Endothelial cell (in vitro differentiated cells): ENCODE data around the gene NKD1. TPM values are rescaled to one million over a fixed set of nuclear protein-coding genes. Genes with fewer than 3 reads are reported as not detected.

Experiments used
- DNase-seq: peaks from one replicate; pipeline ENCODE4 v3.0.0; 2021; ENCODE audit warnings: low spot score
- H3K27ac Mint-ChIP-seq: one replicate; pipeline ENCODE4 v1.8.0; 2021; ENCODE audit warnings: mixed read lengths, inconsistent platforms; ENCODE audit not compliant: unreplicated experiment
- H3K27me3 Mint-ChIP-seq: one replicate; pipeline ENCODE4 v1.8.0; 2021; ENCODE audit warnings: mild to moderate bottlenecking, moderate library complexity, mixed read lengths, inconsistent platforms; ENCODE audit not compliant: unreplicated experiment
- H3K36me3 Mint-ChIP-seq: one replicate; pipeline ENCODE4 v1.8.0; 2021; ENCODE audit warnings: mild to moderate bottlenecking, low read depth, mixed read lengths, inconsistent platforms; ENCODE audit not compliant: unreplicated experiment
- H3K4me1 Mint-ChIP-seq: one replicate; pipeline ENCODE4 v1.8.0; 2021; ENCODE audit warnings: mild to moderate bottlenecking, mixed read lengths, inconsistent platforms; ENCODE audit not compliant: unreplicated experiment
- H3K4me3 Mint-ChIP-seq: one replicate; pipeline ENCODE4 v1.8.0; 2021; ENCODE audit warnings: mild to moderate bottlenecking, mixed read lengths, inconsistent platforms; ENCODE audit not compliant: unreplicated experiment
- H3K9me3 Mint-ChIP-seq: one replicate; pipeline ENCODE4 v1.8.0; 2021; ENCODE audit warnings: mixed read lengths, inconsistent platforms; ENCODE audit not compliant: unreplicated experiment
- CTCF ChIP-seq: fragments of 200-600 bp; sonication (generic); IDR thresholded peaks from one replicate; pipeline ENCODE4 v1.5.0; 2021; ENCODE audit warnings: antibody characterized with exemption; ENCODE audit not compliant: unreplicated experiment
- total RNA-seq: library from RNA; stranded (reverse); fragmentation: NEBNext Ultra II Directional; extraction: Animal tissue kit (Norgen Biotek cat#: 25700); gene quantifications from one replicate; pipeline ENCODE4 v1.2.1, GENCODE V29; 2021; ENCODE audit not compliant: unreplicated experiment

NKD1 gene
- total RNA-seq, 1 donor from 2014 or later, result 2.4 TPM

- DNase-seq, result no peak
- H3K4me3 Mint-ChIP-seq, result no peak overlapping the region
- H3K4me1 Mint-ChIP-seq, result peaks cover 9% of the 10 kb centered on the region
- H3K9me3 Mint-ChIP-seq, result no peaks in the 10 kb centered on the region
- no peak for TF ChIP-seq CTCF
- peaks cover 19% of the 10 kb centered on the region for H3K27me3 Mint-ChIP-seq
- no peaks in the 10 kb centered on the region for H3K36me3 Mint-ChIP-seq
- no peak overlapping the region for H3K27ac Mint-ChIP-seq
Observed at GRCh38 chr16:50619702-50620491, 71.7 kb downstream of the NKD1 start.

GRCh38 chr16:50620646-50621451, 72.7 kb downstream of the NKD1 start:
- Mint-ChIP-seq H3K27me3 (peaks cover 19% of the 10 kb centered on the region), H3K27ac (no peak overlapping the region)

GRCh38 chr16:50621452-50621792, 73.2 kb downstream of the NKD1 start:
- no peak for TF ChIP-seq CTCF
- no peak for DNase-seq
- no peaks in the 10 kb centered on the region for H3K9me3 Mint-ChIP-seq
- H3K27ac Mint-ChIP-seq, result no peak overlapping the region
- peaks cover 13% of the 10 kb centered on the region for H3K4me1 Mint-ChIP-seq
- H3K4me3 Mint-ChIP-seq, result no peak overlapping the region
- peaks cover 19% of the 10 kb centered on the region for H3K27me3 Mint-ChIP-seq
- no peaks in the 10 kb centered on the region for H3K36me3 Mint-ChIP-seq

More at GRCh38 chr16:50620646-50621451, 72.7 kb downstream of the NKD1 start:
- no peak for TF ChIP-seq CTCF
- DNase-seq, result no peak
- Mint-ChIP-seq H3K4me1 (peaks cover 9% of the 10 kb centered on the region), H3K4me3 (no peak overlapping the region), H3K9me3 (no peaks in the 10 kb centered on the region), H3K36me3 (no peaks in the 10 kb centered on the region)

GRCh38 chr16:50622029-50622428, 73.8 kb downstream of the NKD1 start:
- Mint-ChIP-seq H3K9me3 (no peaks in the 10 kb centered on the region), H3K27me3 (peaks cover 20% of the 10 kb centered on the region), H3K36me3 (no peaks in the 10 kb centered on the region), H3K4me3 (no peak overlapping the region), H3K27ac (no peak overlapping the region), H3K4me1 (peaks cover 16% of the 10 kb centered on the region)
- TF ChIP-seq CTCF, result no peak
- DNase-seq, result no peak
